Gastroesophageal sphincter (tissue), 3 donors: ENCODE data around the gene BATF3.

Experiments
- POLR2A ChIP-seq, 2 donors: fragments of 450-650 bp; IDR thresholded peaks; one replicate each; pipeline ENCODE4 v1.6.1; 2017; ENCODE audit warnings: antibody characterized with exemption in 2 of 2, mild to moderate bottlenecking in 2 of 2, moderate library complexity in 1 of 2
- TF ChIP-seq, protein P1 (sequence below), 4 experiments: fragments of 200-600 bp in 2 of 4; fragments of 450-650 bp in 2 of 4; sonication (generic) in 1 of 4; IDR thresholded peaks; one replicate each; pipeline ENCODE4 v1.5.1; 2017 to 2019; ENCODE audit warnings: antibody characterized with exemption in 4 of 4, mild to moderate bottlenecking in 2 of 4, moderate library complexity in 2 of 4

DNA sequence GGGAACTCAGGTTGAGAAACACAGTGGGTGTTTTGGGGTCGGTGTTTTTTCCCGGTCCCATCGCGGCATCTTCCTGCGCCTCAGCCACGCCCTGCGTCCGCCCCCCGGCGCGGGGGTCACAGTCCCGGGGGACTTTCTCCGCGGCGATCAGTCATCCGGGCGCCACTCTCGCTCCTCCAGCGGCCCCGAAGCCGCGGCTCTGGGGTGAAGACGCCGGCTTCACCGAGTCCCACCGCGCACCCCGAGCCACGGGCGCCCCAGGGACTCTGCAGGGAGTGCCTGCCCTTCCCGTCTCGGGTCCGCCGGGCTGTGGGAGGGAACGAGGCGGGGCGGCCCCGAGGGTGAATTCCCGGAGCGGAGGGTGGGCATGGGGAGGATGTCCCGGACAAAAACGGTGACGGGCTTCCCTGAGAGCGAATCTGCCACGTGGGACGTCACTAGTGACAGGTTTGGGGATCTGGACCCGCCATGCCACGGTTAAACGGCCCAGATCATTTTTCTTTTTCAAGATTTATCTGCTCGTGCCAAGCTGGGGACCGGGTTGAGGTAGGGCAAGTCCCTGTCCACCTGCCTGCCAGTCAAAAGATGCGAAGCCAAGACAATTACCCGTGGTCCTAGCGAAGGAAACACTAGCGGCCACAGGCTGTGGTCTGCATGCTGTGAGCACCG lies 717 bp upstream of the BATF3 start:
- TF ChIP-seq, protein P1, sequence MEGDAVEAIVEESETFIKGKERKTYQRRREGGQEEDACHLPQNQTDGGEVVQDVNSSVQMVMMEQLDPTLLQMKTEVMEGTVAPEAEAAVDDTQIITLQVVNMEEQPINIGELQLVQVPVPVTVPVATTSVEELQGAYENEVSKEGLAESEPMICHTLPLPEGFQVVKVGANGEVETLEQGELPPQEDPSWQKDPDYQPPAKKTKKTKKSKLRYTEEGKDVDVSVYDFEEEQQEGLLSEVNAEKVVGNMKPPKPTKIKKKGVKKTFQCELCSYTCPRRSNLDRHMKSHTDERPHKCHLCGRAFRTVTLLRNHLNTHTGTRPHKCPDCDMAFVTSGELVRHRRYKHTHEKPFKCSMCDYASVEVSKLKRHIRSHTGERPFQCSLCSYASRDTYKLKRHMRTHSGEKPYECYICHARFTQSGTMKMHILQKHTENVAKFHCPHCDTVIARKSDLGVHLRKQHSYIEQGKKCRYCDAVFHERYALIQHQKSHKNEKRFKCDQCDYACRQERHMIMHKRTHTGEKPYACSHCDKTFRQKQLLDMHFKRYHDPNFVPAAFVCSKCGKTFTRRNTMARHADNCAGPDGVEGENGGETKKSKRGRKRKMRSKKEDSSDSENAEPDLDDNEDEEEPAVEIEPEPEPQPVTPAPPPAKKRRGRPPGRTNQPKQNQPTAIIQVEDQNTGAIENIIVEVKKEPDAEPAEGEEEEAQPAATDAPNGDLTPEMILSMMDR (IDR thresholded peaks at IDR 0.05), result no peak
- TF ChIP-seq POLR2A (IDR thresholded peaks at IDR 0.05), result peak in 1 of 2 donors; percentile 27
